ENCODE data around the gene CSTPP1.

DNA sequence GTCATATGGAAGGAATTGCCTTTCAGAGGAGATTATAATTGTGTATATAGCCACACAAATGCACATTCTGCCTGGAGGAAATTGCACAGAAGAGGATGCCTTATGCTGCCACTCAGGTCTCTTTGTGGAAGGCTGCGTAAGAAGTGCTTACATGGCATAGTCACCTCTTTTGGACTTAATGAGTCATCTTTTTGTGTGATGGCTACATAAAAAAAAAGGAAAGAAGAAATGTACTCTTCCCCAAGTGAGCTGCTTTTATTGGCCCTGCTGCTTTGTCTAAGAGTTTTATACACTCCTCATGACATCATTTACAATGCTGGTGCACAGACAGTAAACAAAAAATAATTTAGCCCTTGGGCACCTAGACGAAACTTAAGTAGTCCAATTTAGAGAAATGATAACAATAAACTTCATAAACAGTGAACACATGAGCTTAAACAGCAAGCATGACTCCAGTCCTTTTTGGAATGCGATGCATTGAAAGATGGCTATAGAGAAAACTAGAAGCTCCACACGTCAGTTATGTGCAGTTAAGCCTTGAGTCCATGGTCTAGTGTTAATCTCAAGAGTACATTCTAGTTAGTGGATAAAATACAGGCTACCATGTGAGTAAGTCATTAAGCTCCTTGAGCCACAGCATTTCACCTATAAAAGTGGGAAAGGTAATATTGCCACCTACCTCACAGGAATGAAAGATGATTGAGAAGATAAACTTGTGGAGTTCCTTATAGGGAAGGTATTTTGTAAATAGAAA lies 12.0 kb downstream of the CSTPP1 start:
- TF ChIP-seq, protein P1, sequence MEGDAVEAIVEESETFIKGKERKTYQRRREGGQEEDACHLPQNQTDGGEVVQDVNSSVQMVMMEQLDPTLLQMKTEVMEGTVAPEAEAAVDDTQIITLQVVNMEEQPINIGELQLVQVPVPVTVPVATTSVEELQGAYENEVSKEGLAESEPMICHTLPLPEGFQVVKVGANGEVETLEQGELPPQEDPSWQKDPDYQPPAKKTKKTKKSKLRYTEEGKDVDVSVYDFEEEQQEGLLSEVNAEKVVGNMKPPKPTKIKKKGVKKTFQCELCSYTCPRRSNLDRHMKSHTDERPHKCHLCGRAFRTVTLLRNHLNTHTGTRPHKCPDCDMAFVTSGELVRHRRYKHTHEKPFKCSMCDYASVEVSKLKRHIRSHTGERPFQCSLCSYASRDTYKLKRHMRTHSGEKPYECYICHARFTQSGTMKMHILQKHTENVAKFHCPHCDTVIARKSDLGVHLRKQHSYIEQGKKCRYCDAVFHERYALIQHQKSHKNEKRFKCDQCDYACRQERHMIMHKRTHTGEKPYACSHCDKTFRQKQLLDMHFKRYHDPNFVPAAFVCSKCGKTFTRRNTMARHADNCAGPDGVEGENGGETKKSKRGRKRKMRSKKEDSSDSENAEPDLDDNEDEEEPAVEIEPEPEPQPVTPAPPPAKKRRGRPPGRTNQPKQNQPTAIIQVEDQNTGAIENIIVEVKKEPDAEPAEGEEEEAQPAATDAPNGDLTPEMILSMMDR (optimal IDR thresholded peaks at IDR 0.05 in 1 of 3, IDR thresholded peaks at IDR 0.05 in 1 of 3, conservative IDR thresholded peaks at IDR 0.05 in 1 of 3; ENCODE audit: extremely low read depth in 1 of 3, insufficient read depth in 2 of 3, low read length in 3 of 3), result no peak
- no peak for TF ChIP-seq EZH2 (IDR thresholded peaks at IDR 0.05; ENCODE audit: low read length)
